DOHH2 (cell line): ENCODE data around the gene ADAM10.
"Not testable (repeated sequence)": the region's sequence is repeated elsewhere in the genome, so short reads cannot be mapped to it uniquely, and the experiment has no call there.

Source experiments
- EZH2phosphoT487 ChIP-seq: fragments of 200-600 bp; sonication (generic); IDR thresholded peaks from 2 replicates; pipeline ENCODE4 v1.6.1; 2017; ENCODE audit warnings: borderline replicate concordance, mild to moderate bottlenecking, antibody characterized with exemption, low read length, moderate library complexity, mixed read lengths
- TF ChIP-seq, protein P1 (sequence below): fragments of 200-600 bp; sonication (generic); IDR thresholded peaks from one replicate; pipeline ENCODE4 v1.5.1; 2014; ENCODE audit warnings: antibody characterized with exemption, mild to moderate bottlenecking, low read depth, low read length; ENCODE audit not compliant: poor library complexity, severe bottlenecking

DNA sequence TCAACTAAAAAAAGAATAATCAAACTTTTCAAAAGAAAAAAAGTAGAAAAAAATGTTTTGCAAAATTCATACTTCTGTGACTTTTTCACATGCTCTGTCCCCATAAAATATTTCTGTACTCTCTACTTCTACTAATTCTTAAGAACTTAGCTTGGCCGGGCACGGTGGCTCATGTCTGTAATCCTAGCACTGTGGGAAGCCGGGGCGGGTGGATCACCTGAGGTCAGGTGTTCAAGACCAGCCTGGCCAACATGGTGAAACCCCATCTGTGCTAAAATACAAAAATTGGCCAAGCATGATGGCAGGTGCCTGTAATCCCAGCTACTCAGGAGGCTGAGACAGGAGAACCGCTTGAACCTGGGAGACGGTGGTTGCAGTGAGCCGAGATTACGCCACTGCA is 145.6 kb downstream of the ADAM10 start:
- TF ChIP-seq, protein P1, sequence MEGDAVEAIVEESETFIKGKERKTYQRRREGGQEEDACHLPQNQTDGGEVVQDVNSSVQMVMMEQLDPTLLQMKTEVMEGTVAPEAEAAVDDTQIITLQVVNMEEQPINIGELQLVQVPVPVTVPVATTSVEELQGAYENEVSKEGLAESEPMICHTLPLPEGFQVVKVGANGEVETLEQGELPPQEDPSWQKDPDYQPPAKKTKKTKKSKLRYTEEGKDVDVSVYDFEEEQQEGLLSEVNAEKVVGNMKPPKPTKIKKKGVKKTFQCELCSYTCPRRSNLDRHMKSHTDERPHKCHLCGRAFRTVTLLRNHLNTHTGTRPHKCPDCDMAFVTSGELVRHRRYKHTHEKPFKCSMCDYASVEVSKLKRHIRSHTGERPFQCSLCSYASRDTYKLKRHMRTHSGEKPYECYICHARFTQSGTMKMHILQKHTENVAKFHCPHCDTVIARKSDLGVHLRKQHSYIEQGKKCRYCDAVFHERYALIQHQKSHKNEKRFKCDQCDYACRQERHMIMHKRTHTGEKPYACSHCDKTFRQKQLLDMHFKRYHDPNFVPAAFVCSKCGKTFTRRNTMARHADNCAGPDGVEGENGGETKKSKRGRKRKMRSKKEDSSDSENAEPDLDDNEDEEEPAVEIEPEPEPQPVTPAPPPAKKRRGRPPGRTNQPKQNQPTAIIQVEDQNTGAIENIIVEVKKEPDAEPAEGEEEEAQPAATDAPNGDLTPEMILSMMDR: not testable (repeated sequence)
- not testable (repeated sequence) for TF ChIP-seq EZH2phosphoT487
